ENCODE data around the gene EFCAB6.

The EFCAB6 gene

DNA sequence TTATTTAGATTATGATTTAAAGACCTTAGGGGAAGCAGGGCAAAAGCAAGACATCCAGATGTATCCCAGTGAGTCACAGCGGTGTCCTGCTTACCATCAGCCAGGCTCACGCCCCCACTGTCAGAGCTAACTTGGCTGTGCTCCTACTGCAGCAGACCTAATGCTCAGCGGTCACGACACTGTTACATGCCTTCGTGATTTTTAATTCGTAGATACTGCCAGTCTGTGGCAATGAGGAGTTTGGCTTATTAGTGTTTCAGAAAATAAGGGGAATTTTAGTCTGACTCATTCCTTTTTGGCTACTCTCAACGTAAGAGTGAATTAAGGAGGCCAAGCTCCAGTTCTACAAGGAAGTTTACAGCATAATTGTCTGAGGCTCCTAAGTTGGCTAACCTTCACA lies 22.7 kb downstream of the EFCAB6 start:
- Histone ChIP-seq H3K36me3 (ENCODE audit: control insufficient read depth, insufficient read depth, low read length, severe bottlenecking) (no peaks in the 10 kb centered on the region), H3K27me3 (replicated peaks; ENCODE audit: control insufficient read depth, insufficient read depth, low read length) (no peaks in the 10 kb centered on the region), H3K4me3 (ENCODE audit: low read length) (peak overlapping the region; percentile 62), H3K9ac (ENCODE audit: low read length) (no peak overlapping the region), H3K4me1 (ENCODE audit: control insufficient read depth, insufficient read depth, low read length) (peaks cover 16% of the 10 kb centered on the region), H3K9me3 (ENCODE audit: control insufficient read depth, low read length) (no peaks in the 10 kb centered on the region)
- DNase-seq (ENCODE audit: low read depth): peak; percentile 96

DNA sequence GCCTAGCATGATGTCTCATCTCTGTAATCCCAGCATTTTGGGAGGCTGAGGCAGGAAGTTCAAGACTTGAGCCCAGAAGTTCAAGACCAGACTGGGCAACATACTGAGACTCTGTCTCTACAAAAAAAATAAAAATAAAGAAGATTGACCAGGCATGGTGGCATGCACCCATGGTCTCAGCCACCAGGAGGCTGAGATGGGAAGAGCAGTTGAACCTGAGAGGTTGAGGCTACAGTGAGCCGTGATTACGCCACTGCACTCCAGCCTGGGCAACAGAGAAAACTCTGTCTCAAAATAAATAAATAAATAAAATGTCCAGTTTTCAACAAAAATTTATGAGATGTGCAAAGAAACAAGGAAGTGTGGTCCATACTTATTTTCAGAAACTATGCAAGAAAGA lies 28.3 kb downstream of the EFCAB6 start:
- Histone ChIP-seq H3K4me3 (ENCODE audit: low read length) (no peak overlapping the region), H3K4me1 (ENCODE audit: control insufficient read depth, insufficient read depth, low read length) (peaks cover 8% of the 10 kb centered on the region), H3K36me3 (ENCODE audit: control insufficient read depth, insufficient read depth, low read length, severe bottlenecking) (no peaks in the 10 kb centered on the region), H3K27me3 (replicated peaks; ENCODE audit: control insufficient read depth, insufficient read depth, low read length) (no peaks in the 10 kb centered on the region), H3K9me3 (ENCODE audit: control insufficient read depth, low read length) (no peaks in the 10 kb centered on the region), H3K9ac (ENCODE audit: low read length) (no peak overlapping the region)
- no peak for DNase-seq (ENCODE audit: low read depth)

- H3K9me3 ChIP-seq (ENCODE audit: control insufficient read depth, low read length): no peaks in the 10 kb centered on the region
- peaks cover 13% of the 10 kb centered on the region for H3K4me1 ChIP-seq (ENCODE audit: control insufficient read depth, insufficient read depth, low read length)
- peak; percentile 45 for DNase-seq (ENCODE audit: low read depth)
- no peaks in the 10 kb centered on the region for H3K27me3 ChIP-seq (replicated peaks; ENCODE audit: control insufficient read depth, insufficient read depth, low read length)
- no peak overlapping the region for H3K9ac ChIP-seq (ENCODE audit: low read length)
- no peaks in the 10 kb centered on the region for H3K36me3 ChIP-seq (ENCODE audit: control insufficient read depth, insufficient read depth, low read length, severe bottlenecking)
- H3K4me3 ChIP-seq (ENCODE audit: low read length): no peak overlapping the region
Observed at GRCh38 chr22:43782448-43782847, 29.7 kb downstream of the EFCAB6 start.

GRCh38 chr22:43777286-43777685 lies 34.8 kb downstream of the EFCAB6 start:
- Histone ChIP-seq H3K27me3 (replicated peaks; ENCODE audit: control insufficient read depth, insufficient read depth, low read length) (no peaks in the 10 kb centered on the region), H3K9ac (ENCODE audit: low read length) (no peak overlapping the region), H3K4me3 (ENCODE audit: low read length) (no peak overlapping the region), H3K4me1 (ENCODE audit: control insufficient read depth, insufficient read depth, low read length) (peaks cover 8% of the 10 kb centered on the region), H3K36me3 (ENCODE audit: control insufficient read depth, insufficient read depth, low read length, severe bottlenecking) (no peaks in the 10 kb centered on the region), H3K9me3 (ENCODE audit: control insufficient read depth, low read length) (no peaks in the 10 kb centered on the region)
- peak; percentile 81 for DNase-seq (ENCODE audit: low read depth)

DNA sequence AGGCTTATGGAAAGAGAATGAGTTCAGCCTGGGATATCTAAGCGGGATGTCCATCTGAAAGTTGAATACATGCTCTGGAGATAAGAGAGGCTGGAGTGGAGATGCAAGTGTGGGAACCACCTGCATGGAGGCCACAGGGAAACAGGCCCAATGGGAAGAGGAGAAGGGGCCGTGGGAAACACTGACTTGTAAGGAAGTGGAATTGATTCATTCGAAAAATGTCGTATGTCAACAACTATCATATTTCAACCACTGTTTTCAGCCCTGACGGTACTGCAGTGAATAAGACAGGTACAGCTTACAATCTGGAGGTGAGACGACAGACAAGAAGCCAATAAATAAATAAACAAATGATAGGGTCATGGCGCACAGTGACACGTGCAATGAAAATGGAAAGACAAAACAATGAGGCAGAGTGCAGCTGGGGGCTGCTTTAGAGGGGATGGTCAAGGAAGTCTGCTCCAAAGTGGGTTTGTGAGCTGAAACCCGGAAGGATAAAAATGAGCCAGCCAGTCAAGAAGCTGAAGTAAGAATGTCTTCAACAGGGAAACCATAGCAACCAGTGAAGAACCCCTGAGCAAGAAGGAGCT lies 35.9 kb downstream of the EFCAB6 start:
- Histone ChIP-seq H3K4me1 (ENCODE audit: control insufficient read depth, insufficient read depth, low read length) (peaks cover 6% of the 10 kb centered on the region), H3K9ac (ENCODE audit: low read length) (no peak overlapping the region), H3K36me3 (ENCODE audit: control insufficient read depth, insufficient read depth, low read length, severe bottlenecking) (no peaks in the 10 kb centered on the region), H3K4me3 (ENCODE audit: low read length) (no peak overlapping the region), H3K27me3 (replicated peaks; ENCODE audit: control insufficient read depth, insufficient read depth, low read length) (no peaks in the 10 kb centered on the region), H3K9me3 (ENCODE audit: control insufficient read depth, low read length) (no peaks in the 10 kb centered on the region)
- no peak for DNase-seq (ENCODE audit: low read depth)

GRCh38 chr22:43774318-43774915 lies 37.7 kb downstream of the EFCAB6 start:
- H3K4me3 ChIP-seq (ENCODE audit: low read length): no peak overlapping the region
- no peak overlapping the region for H3K9ac ChIP-seq (ENCODE audit: low read length)
- no peak for DNase-seq (ENCODE audit: low read depth)
- no peaks in the 10 kb centered on the region for H3K36me3 ChIP-seq (ENCODE audit: control insufficient read depth, insufficient read depth, low read length, severe bottlenecking)
- H3K9me3 ChIP-seq (ENCODE audit: control insufficient read depth, low read length): no peaks in the 10 kb centered on the region
- no peaks in the 10 kb centered on the region for H3K27me3 ChIP-seq (replicated peaks; ENCODE audit: control insufficient read depth, insufficient read depth, low read length)
- H3K4me1 ChIP-seq (ENCODE audit: control insufficient read depth, insufficient read depth, low read length): peaks cover 6% of the 10 kb centered on the region

- Histone ChIP-seq H3K9me3 (ENCODE audit: control insufficient read depth, low read length) (no peaks in the 10 kb centered on the region), H3K36me3 (ENCODE audit: control insufficient read depth, insufficient read depth, low read length, severe bottlenecking) (no peaks in the 10 kb centered on the region), H3K4me1 (ENCODE audit: control insufficient read depth, insufficient read depth, low read length) (peaks cover 5% of the 10 kb centered on the region), H3K4me3 (ENCODE audit: low read length) (no peak overlapping the region), H3K9ac (ENCODE audit: low read length) (no peak overlapping the region), H3K27me3 (replicated peaks; ENCODE audit: control insufficient read depth, insufficient read depth, low read length) (no peaks in the 10 kb centered on the region)
- no peak for DNase-seq (ENCODE audit: low read depth)
Observed at GRCh38 chr22:43772831-43773230, 39.3 kb downstream of the EFCAB6 start.

DNA sequence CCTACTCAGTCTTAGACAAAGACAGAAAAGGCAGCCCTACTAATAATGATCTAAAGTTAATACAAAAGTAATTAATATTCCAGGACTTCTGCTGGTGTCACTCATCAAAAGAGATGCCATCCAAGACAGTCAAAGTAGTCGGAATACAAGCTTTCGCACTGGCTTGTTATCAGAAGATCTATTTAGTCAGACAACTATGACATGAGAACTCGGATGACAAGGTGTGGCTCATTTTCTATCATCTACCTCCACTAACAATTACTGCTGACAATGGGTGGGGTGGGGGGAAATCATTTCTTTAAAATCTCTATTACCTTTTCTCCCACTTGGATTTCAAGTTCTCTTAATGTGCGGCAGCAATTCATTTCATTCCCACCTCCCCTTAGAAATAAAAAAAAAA lies 56.7 kb downstream of the EFCAB6 start:
- Histone ChIP-seq H3K9ac (ENCODE audit: low read length) (no peak overlapping the region), H3K4me3 (ENCODE audit: low read length) (no peak overlapping the region)

DNA sequence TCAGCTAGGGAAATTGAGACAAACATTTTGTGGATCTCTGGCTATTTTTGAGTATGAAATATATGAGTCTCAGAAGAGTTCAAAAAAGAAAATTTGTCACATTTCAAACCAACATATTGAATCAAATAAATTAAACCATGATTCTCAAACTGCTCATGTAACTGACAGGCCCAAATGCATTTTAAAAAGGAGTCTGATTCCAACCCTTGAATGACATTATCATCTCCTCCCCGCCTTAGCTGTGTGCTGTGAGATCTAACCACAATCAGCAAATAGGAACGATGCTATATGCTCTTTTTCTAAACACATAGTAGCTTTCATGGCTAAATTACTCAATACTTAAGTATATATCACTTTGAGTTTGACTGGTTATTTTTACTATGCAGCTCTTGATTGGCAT lies 57.1 kb downstream of the EFCAB6 start:
- H3K9me3 ChIP-seq (ENCODE audit: control insufficient read depth, low read length): no peaks in the 10 kb centered on the region
- H3K36me3 ChIP-seq (ENCODE audit: control insufficient read depth, insufficient read depth, low read length, severe bottlenecking): no peaks in the 10 kb centered on the region
- no peak for DNase-seq (ENCODE audit: low read depth)
- H3K9ac ChIP-seq (ENCODE audit: low read length): no peak overlapping the region
- no peak overlapping the region for H3K4me3 ChIP-seq (ENCODE audit: low read length)
- peaks cover 7% of the 10 kb centered on the region for H3K27me3 ChIP-seq (replicated peaks; ENCODE audit: control insufficient read depth, insufficient read depth, low read length)
- H3K4me1 ChIP-seq (ENCODE audit: control insufficient read depth, insufficient read depth, low read length): no peaks in the 10 kb centered on the region

More for the DNA sequence above, 56.7 kb downstream of the EFCAB6 start:
- no peak for DNase-seq (ENCODE audit: low read depth)
- H3K36me3 ChIP-seq (ENCODE audit: control insufficient read depth, insufficient read depth, low read length, severe bottlenecking): no peaks in the 10 kb centered on the region
- peaks cover 7% of the 10 kb centered on the region for H3K27me3 ChIP-seq (replicated peaks; ENCODE audit: control insufficient read depth, insufficient read depth, low read length)
- H3K4me1 ChIP-seq (ENCODE audit: control insufficient read depth, insufficient read depth, low read length): no peaks in the 10 kb centered on the region
- no peaks in the 10 kb centered on the region for H3K9me3 ChIP-seq (ENCODE audit: control insufficient read depth, low read length)

- Histone ChIP-seq H3K4me3 (ENCODE audit: low read length) (no peak overlapping the region), H3K9me3 (ENCODE audit: control insufficient read depth, low read length) (no peaks in the 10 kb centered on the region), H3K27me3 (replicated peaks; ENCODE audit: control insufficient read depth, insufficient read depth, low read length) (peaks cover 7% of the 10 kb centered on the region), H3K36me3 (ENCODE audit: control insufficient read depth, insufficient read depth, low read length, severe bottlenecking) (no peaks in the 10 kb centered on the region), H3K9ac (ENCODE audit: low read length) (no peak overlapping the region), H3K4me1 (ENCODE audit: control insufficient read depth, insufficient read depth, low read length) (no peaks in the 10 kb centered on the region)
- DNase-seq (ENCODE audit: low read depth): no peak
Observed at GRCh38 chr22:43754176-43754575, 57.9 kb downstream of the EFCAB6 start.

GRCh38 chr22:43753688-43754087 lies 58.4 kb downstream of the EFCAB6 start:
- Histone ChIP-seq H3K4me3 (ENCODE audit: low read length) (no peak overlapping the region), H3K27me3 (replicated peaks; ENCODE audit: control insufficient read depth, insufficient read depth, low read length) (peaks cover 7% of the 10 kb centered on the region), H3K9me3 (ENCODE audit: control insufficient read depth, low read length) (no peaks in the 10 kb centered on the region), H3K9ac (ENCODE audit: low read length) (no peak overlapping the region), H3K4me1 (ENCODE audit: control insufficient read depth, insufficient read depth, low read length) (no peaks in the 10 kb centered on the region), H3K36me3 (ENCODE audit: control insufficient read depth, insufficient read depth, low read length, severe bottlenecking) (no peaks in the 10 kb centered on the region)
- DNase-seq (ENCODE audit: low read depth): peak; percentile 12

DNA sequence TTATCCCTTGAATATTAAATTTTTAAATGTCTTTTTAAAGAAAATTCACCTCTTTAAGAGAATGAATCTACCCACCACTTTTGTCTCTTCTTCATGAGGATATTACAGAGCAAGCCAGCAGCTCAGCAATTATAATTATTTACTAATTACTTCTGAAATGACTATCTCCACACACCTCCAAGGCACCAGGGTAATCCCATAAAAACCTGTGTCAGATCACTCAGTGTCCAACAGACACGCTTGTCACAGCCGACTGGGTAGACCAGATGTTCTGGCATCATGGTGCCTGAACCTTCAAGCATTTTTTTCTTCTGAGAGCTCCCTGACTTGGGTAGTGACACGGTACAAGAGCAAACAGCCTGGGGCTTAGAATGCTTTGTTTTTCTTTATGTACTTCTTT lies 61.4 kb downstream of the EFCAB6 start:
- Histone ChIP-seq H3K36me3 (ENCODE audit: control insufficient read depth, insufficient read depth, low read length, severe bottlenecking) (no peaks in the 10 kb centered on the region), H3K4me3 (ENCODE audit: low read length) (no peak overlapping the region), H3K27me3 (replicated peaks; ENCODE audit: control insufficient read depth, insufficient read depth, low read length) (peaks cover 10% of the 10 kb centered on the region), H3K4me1 (ENCODE audit: control insufficient read depth, insufficient read depth, low read length) (no peaks in the 10 kb centered on the region), H3K9ac (ENCODE audit: low read length) (no peak overlapping the region), H3K9me3 (ENCODE audit: control insufficient read depth, low read length) (no peaks in the 10 kb centered on the region)
- DNase-seq (ENCODE audit: low read depth): peak; percentile 20

All from adipocyte (in vitro differentiated cells).